ENCODE measurements around the gene PTPN1. TPM values are rescaled to one million over a fixed set of nuclear protein-coding genes. Genes with fewer than 3 reads are reported as not detected.
A peak's percentile ranks its signal among the peaks of the same experiment; 100 is the strongest.

The PTPN1 gene
- polyA plus RNA-seq, 1 donor (not counting 4 experiments of a cell fraction or from before 2014, with no cell fraction given), result 61.6 TPM

GRCh38 chr20:50548396-50548795 is 38.2 kb downstream of the PTPN1 start:
- Histone ChIP-seq H3K79me2 (ENCODE audit: control insufficient read depth, insufficient read depth, low read length) (peaks cover 74% of the 10 kb centered on the region), H4K20me1 (ENCODE audit: control insufficient read depth, extremely low read depth, insufficient read depth, low read length) (no peaks in the 10 kb centered on the region), H3K27me3 (ENCODE audit: control insufficient read depth, extremely low read depth, insufficient read depth, low read length) (no peaks in the 10 kb centered on the region), H3K4me3 (ENCODE audit: control insufficient read depth in 2 of 3, extremely low read depth in 1 of 3, insufficient read depth in 2 of 3, low read depth in 1 of 3, low read length in 3 of 3) (no peak overlapping the region), H3K9ac (ENCODE audit: control insufficient read depth, extremely low read depth, insufficient read depth, low read length) (no peak overlapping the region), H2AFZ (ENCODE audit: control insufficient read depth, low read length) (no peak overlapping the region), H3K4me2 (ENCODE audit: control insufficient read depth, extremely low read depth, insufficient read depth, low read depth, low read length) (no peak overlapping the region), H3K9me1 (ENCODE audit: control insufficient read depth, extremely low read depth, insufficient read depth, low read length) (peaks cover 2% of the 10 kb centered on the region), H3K4me1 (ENCODE audit: control insufficient read depth, extremely low read depth, insufficient read depth, low read length) (peaks cover 33% of the 10 kb centered on the region), H3K27ac (ENCODE audit: control insufficient read depth, insufficient read depth, low read length) (no peak overlapping the region), H3K9me3 (ENCODE audit: control insufficient read depth, low read depth, low read length) (no peaks in the 10 kb centered on the region), H3K36me3 (ENCODE audit: control insufficient read depth in 2 of 2, extremely low read depth in 1 of 2, insufficient read depth in 2 of 2, low read length in 2 of 2) (peaks cover 6 to 11% of the 10 kb centered on the region in 2 experiments)
- DNase-seq (ENCODE audit: low read depth, low spot score), result no peak
- dilution Hi-C loops (cut with MboI; ENCODE audit: extremely low pct_ligation_motif_present, low sequenced_read_pairs), result no loop called here
- FAIRE-seq, result no peak
- TF ChIP-seq, protein P1, sequence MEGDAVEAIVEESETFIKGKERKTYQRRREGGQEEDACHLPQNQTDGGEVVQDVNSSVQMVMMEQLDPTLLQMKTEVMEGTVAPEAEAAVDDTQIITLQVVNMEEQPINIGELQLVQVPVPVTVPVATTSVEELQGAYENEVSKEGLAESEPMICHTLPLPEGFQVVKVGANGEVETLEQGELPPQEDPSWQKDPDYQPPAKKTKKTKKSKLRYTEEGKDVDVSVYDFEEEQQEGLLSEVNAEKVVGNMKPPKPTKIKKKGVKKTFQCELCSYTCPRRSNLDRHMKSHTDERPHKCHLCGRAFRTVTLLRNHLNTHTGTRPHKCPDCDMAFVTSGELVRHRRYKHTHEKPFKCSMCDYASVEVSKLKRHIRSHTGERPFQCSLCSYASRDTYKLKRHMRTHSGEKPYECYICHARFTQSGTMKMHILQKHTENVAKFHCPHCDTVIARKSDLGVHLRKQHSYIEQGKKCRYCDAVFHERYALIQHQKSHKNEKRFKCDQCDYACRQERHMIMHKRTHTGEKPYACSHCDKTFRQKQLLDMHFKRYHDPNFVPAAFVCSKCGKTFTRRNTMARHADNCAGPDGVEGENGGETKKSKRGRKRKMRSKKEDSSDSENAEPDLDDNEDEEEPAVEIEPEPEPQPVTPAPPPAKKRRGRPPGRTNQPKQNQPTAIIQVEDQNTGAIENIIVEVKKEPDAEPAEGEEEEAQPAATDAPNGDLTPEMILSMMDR (optimal IDR thresholded peaks at IDR 0.05 in 1 of 3, IDR thresholded peaks at IDR 0.05 in 1 of 3, conservative IDR thresholded peaks at IDR 0.05 in 1 of 3; ENCODE audit: extremely low read depth in 1 of 3, insufficient read depth in 2 of 3, low read length in 3 of 3), result no peak
- TF ChIP-seq EZH2 (IDR thresholded peaks at IDR 0.05; ENCODE audit: low read length), result no peak

DNA sequence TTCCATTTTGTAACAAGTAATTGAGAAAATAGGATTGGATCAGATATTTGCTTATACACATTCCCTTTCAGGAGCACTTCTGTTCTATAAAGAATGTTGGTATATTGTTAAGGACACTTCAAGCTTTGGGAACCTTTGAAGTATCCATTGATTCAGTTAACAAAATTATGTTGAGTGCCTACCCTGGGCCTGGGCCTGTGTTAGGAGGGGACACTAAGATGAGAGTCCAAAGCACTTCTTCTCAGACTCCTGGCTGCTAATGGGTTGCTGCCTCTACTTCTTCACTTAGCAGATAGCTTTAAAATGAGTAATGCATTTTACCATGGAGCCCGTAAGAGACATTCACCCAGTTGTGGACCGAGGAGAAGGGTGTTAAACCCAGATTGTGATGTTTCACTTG is 40.3 kb downstream of the PTPN1 start:
- no peaks in the 10 kb centered on the region for H4K20me1 ChIP-seq (ENCODE audit: control insufficient read depth, extremely low read depth, insufficient read depth, low read length)
- no peaks in the 10 kb centered on the region for H3K9me3 ChIP-seq (ENCODE audit: control insufficient read depth, low read depth, low read length)
- no peak overlapping the region for H3K9ac ChIP-seq (ENCODE audit: control insufficient read depth, extremely low read depth, insufficient read depth, low read length)
- FAIRE-seq, result no peak
- no peak overlapping the region for H2AFZ ChIP-seq (ENCODE audit: control insufficient read depth, low read length)
- H3K27ac ChIP-seq (ENCODE audit: control insufficient read depth, insufficient read depth, low read length), result peak overlapping the region; percentile 59
- H3K36me3 ChIP-seq (ENCODE audit: control insufficient read depth in 2 of 2, extremely low read depth in 1 of 2, insufficient read depth in 2 of 2, low read length in 2 of 2), result peaks cover 8 to 11% of the 10 kb centered on the region in 2 experiments
- peaks cover 72% of the 10 kb centered on the region for H3K79me2 ChIP-seq (ENCODE audit: control insufficient read depth, insufficient read depth, low read length)
- peaks cover 33% of the 10 kb centered on the region for H3K4me1 ChIP-seq (ENCODE audit: control insufficient read depth, extremely low read depth, insufficient read depth, low read length)
- DNase-seq (ENCODE audit: low read depth, low spot score), result no peak
- TF ChIP-seq, protein P1 (optimal IDR thresholded peaks at IDR 0.05 in 1 of 3, IDR thresholded peaks at IDR 0.05 in 1 of 3, conservative IDR thresholded peaks at IDR 0.05 in 1 of 3; ENCODE audit: extremely low read depth in 1 of 3, insufficient read depth in 2 of 3, low read length in 3 of 3), result no peak
- TF ChIP-seq EZH2 (IDR thresholded peaks at IDR 0.05; ENCODE audit: low read length), result no peak
- peaks cover 2% of the 10 kb centered on the region for H3K9me1 ChIP-seq (ENCODE audit: control insufficient read depth, extremely low read depth, insufficient read depth, low read length)
- H3K4me2 ChIP-seq (ENCODE audit: control insufficient read depth, extremely low read depth, insufficient read depth, low read depth, low read length), result peak overlapping the region; percentile 49
- dilution Hi-C loops (cut with MboI; ENCODE audit: extremely low pct_ligation_motif_present, low sequenced_read_pairs), result no loop called here
- no peak overlapping the region for H3K4me3 ChIP-seq (ENCODE audit: control insufficient read depth in 2 of 3, extremely low read depth in 1 of 3, insufficient read depth in 2 of 3, low read depth in 1 of 3, low read length in 3 of 3)
- no peaks in the 10 kb centered on the region for H3K27me3 ChIP-seq (ENCODE audit: control insufficient read depth, extremely low read depth, insufficient read depth, low read length)

Measured in keratinocyte (primary cell).